ENCODE data around the gene KCNJ13. TPM values are rescaled to one million over a fixed set of nuclear protein-coding genes. Genes with fewer than 3 reads are reported as not detected.

Gene KCNJ13
- total RNA-seq, 1 experiment from 2014 or later: not detected

DNA sequence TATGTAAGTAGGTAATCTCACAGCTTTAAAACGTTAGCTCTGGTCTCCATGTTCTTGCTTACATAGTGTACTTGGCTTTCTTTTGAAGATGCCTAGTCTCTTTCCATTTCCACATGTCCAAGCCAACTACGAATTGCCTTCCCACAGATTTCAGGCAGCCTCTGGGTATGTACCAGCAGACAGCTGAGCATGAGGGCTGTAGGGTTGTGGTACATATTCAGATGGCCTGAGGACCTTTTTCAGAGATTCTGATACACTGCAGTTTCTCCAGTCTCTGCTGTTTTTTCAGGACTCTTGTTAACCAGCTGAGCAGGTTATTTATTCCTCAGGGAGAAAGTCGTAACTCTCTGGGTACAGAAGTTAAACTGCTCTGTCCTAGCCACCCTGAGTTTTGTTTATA is 3.1 kb upstream of the KCNJ13 start:
- POLR2A ChIA-PET (ENCODE audit: low non-redundant PET): no interaction called here
- CTCF ChIA-PET: no interaction called here
- H3K4me3 ChIP-seq (ENCODE audit: low read depth, low read length, poor library complexity, severe bottlenecking): no peak overlapping the region
- intact Hi-C loops (cut with micrococcal nuclease; ENCODE audit: unreplicated experiment): no loop called here
- no peak for TF ChIP-seq EZH2 (IDR thresholded peaks at IDR 0.05; ENCODE audit: borderline replicate concordance, low read depth, low read length, poor library complexity, severe bottlenecking)
- TF ChIP-seq, protein P1, sequence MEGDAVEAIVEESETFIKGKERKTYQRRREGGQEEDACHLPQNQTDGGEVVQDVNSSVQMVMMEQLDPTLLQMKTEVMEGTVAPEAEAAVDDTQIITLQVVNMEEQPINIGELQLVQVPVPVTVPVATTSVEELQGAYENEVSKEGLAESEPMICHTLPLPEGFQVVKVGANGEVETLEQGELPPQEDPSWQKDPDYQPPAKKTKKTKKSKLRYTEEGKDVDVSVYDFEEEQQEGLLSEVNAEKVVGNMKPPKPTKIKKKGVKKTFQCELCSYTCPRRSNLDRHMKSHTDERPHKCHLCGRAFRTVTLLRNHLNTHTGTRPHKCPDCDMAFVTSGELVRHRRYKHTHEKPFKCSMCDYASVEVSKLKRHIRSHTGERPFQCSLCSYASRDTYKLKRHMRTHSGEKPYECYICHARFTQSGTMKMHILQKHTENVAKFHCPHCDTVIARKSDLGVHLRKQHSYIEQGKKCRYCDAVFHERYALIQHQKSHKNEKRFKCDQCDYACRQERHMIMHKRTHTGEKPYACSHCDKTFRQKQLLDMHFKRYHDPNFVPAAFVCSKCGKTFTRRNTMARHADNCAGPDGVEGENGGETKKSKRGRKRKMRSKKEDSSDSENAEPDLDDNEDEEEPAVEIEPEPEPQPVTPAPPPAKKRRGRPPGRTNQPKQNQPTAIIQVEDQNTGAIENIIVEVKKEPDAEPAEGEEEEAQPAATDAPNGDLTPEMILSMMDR (conservative IDR thresholded peaks at IDR 0.05; ENCODE audit: low read depth, low read length): no peak
- peaks cover 5% of the 10 kb centered on the region for H3K4me1 ChIP-seq (ENCODE audit: insufficient read depth, low read length, poor library complexity, severe bottlenecking)
- no peaks in the 10 kb centered on the region for H3K9me3 ChIP-seq (ENCODE audit: low read depth, low read length, poor library complexity, severe bottlenecking)
- no peak for DNase-seq (ENCODE audit: low spot score)
- no peak overlapping the region for H3K27ac ChIP-seq (ENCODE audit: low read depth, low read length, poor library complexity, severe bottlenecking)
- BruUV-seq (replicated peaks): no TSS peak
- H3K36me3 ChIP-seq (ENCODE audit: insufficient read depth, low read length, poor library complexity, severe bottlenecking): peaks cover 4% of the 10 kb centered on the region
- no peaks in the 10 kb centered on the region for H3K27me3 ChIP-seq (replicated peaks; ENCODE audit: insufficient read depth, low read depth, low read length, poor library complexity)

DNA sequence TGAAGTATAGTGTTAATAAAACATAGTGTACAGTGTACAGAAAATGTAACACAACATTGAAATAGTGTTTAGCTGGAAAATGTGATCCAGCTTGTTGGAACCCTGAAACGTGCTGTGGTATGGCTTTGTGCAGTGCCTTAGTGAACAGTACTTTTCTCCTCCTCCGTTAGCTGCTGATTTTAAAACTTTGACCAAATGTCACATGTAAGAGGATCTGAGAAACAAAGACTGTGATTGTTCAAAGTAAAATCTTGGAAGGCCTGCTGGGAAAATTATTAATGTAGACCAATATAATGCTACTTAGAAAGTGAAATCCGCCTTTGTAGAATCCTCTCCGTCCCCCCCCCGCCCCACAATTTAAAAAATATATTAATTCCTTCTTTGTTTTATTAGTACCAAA is 911 bp upstream of the KCNJ13 start:
- H3K4me1 ChIP-seq (ENCODE audit: insufficient read depth, low read length, poor library complexity, severe bottlenecking): peaks cover 5% of the 10 kb centered on the region
- H3K36me3 ChIP-seq (ENCODE audit: insufficient read depth, low read length, poor library complexity, severe bottlenecking): peaks cover 6% of the 10 kb centered on the region
- POLR2A ChIA-PET (ENCODE audit: low non-redundant PET): no interaction called here
- no TSS peak for BruUV-seq (replicated peaks)
- H3K4me3 ChIP-seq (ENCODE audit: low read depth, low read length, poor library complexity, severe bottlenecking): no peak overlapping the region
- no peak for DNase-seq (ENCODE audit: low spot score)
- intact Hi-C loops (cut with micrococcal nuclease; ENCODE audit: unreplicated experiment): no loop called here
- CTCF ChIA-PET: no interaction called here
- H3K27ac ChIP-seq (ENCODE audit: low read depth, low read length, poor library complexity, severe bottlenecking): no peak overlapping the region
- no peaks in the 10 kb centered on the region for H3K27me3 ChIP-seq (replicated peaks; ENCODE audit: insufficient read depth, low read depth, low read length, poor library complexity)
- no peaks in the 10 kb centered on the region for H3K9me3 ChIP-seq (ENCODE audit: low read depth, low read length, poor library complexity, severe bottlenecking)
- TF ChIP-seq, protein P1 (conservative IDR thresholded peaks at IDR 0.05; ENCODE audit: low read depth, low read length): no peak
- no peak for TF ChIP-seq EZH2 (IDR thresholded peaks at IDR 0.05; ENCODE audit: borderline replicate concordance, low read depth, low read length, poor library complexity, severe bottlenecking)

DNA sequence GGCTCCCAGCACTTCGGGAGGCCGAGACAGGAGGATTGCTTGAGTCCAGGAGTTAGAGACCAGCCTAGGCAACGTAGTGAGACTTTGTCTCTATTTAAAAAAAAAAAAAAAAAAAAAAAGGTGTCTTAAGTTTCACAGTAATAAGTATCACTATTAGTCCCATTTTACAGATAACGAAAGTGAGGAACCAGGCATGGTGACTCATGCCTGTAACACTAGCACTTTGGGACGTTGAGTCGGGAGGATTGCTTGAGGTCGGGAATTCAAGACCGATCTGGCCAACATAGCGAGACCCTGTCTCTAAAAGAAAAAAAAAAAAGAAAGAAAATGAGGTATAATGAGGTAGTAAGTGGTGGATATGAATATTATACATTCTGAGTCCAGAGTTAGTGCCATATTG is 2.5 kb downstream of the KCNJ13 start:
- TF ChIP-seq EZH2 (IDR thresholded peaks at IDR 0.05; ENCODE audit: borderline replicate concordance, low read depth, low read length, poor library complexity, severe bottlenecking): no peak
- TF ChIP-seq, protein P1 (conservative IDR thresholded peaks at IDR 0.05; ENCODE audit: low read depth, low read length): no peak
- Histone ChIP-seq H3K36me3 (ENCODE audit: insufficient read depth, low read length, poor library complexity, severe bottlenecking) (peaks cover 19% of the 10 kb centered on the region), H3K27me3 (replicated peaks; ENCODE audit: insufficient read depth, low read depth, low read length, poor library complexity) (no peaks in the 10 kb centered on the region), H3K4me3 (ENCODE audit: low read depth, low read length, poor library complexity, severe bottlenecking) (no peak overlapping the region), H3K27ac (ENCODE audit: low read depth, low read length, poor library complexity, severe bottlenecking) (no peak overlapping the region), H3K9me3 (ENCODE audit: low read depth, low read length, poor library complexity, severe bottlenecking) (no peaks in the 10 kb centered on the region), H3K4me1 (ENCODE audit: insufficient read depth, low read length, poor library complexity, severe bottlenecking) (peaks cover 5% of the 10 kb centered on the region)
- no peak for DNase-seq (ENCODE audit: low spot score)
- ChIA-PET POLR2A (ENCODE audit: low non-redundant PET) (no interaction called here), CTCF (no interaction called here)
- intact Hi-C loops (cut with micrococcal nuclease; ENCODE audit: unreplicated experiment): no loop called here
- no TSS peak for BruUV-seq (replicated peaks)
